Measurements from ENCODE around the gene FCGR2B. TPM values are rescaled to one million over a fixed set of nuclear protein-coding genes. Genes with fewer than 3 reads are reported as not detected.
"Not testable (repeated sequence)": the region's sequence is repeated elsewhere in the genome, so short reads cannot be mapped to it uniquely, and the experiment has no call there.

The FCGR2B gene
- total and polyA plus RNA-seq, 8 donors: 0.19 to 8.8 (median 0.95) TPM

- ATAC-seq: no peak
- no peak for FAIRE-seq
- no peaks in the 10 kb centered on the region for H3K27me3 ChIP-seq
- H3K9me3 ChIP-seq: no peaks in the 10 kb centered on the region
- H3K4me3 ChIP-seq: no peak overlapping the region
- intact Hi-C loops (cut with DNase I): no loop called here
- TF ChIP-seq, protein P1, sequence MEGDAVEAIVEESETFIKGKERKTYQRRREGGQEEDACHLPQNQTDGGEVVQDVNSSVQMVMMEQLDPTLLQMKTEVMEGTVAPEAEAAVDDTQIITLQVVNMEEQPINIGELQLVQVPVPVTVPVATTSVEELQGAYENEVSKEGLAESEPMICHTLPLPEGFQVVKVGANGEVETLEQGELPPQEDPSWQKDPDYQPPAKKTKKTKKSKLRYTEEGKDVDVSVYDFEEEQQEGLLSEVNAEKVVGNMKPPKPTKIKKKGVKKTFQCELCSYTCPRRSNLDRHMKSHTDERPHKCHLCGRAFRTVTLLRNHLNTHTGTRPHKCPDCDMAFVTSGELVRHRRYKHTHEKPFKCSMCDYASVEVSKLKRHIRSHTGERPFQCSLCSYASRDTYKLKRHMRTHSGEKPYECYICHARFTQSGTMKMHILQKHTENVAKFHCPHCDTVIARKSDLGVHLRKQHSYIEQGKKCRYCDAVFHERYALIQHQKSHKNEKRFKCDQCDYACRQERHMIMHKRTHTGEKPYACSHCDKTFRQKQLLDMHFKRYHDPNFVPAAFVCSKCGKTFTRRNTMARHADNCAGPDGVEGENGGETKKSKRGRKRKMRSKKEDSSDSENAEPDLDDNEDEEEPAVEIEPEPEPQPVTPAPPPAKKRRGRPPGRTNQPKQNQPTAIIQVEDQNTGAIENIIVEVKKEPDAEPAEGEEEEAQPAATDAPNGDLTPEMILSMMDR (IDR thresholded peaks at IDR 0.05): no peak
- 66 to 76% methylated on average over 3 of the region's 3 CpGs for WGBS, 2 donors
- no peaks in the 10 kb centered on the region for H3K36me3 ChIP-seq
- H3K27ac ChIP-seq: no peak overlapping the region
- DNase-seq: no peak
- no peaks in the 10 kb centered on the region for H3K4me1 ChIP-seq
Measured at GRCh38 chr1:161688946-161689345, 26.0 kb downstream of the FCGR2B start.

DNA sequence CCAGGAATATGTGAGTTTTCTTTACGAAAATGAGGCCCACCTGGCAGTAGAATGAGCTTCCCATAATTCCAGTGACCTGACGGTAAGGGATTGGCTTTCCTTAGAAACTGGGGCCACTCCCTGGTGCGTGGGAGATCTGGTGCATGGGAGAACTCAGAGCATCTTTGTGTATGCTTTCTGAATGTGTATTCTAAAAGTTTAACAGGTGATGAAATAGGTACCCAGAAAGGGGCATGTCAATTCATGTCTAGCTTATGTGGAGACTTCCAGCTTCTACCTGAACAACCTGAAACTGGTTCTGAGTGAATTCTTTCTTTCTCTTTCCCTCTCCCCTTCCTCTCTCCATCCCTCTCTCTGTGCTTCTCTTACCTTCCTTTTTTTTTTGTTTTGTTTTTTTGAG lies 28.9 kb downstream of the FCGR2B start:
- ATAC-seq (no peak), FAIRE-seq (no peak), DNase-seq (no peak)
- Histone ChIP-seq H3K4me3 (no peak overlapping the region), H3K9me3 (no peaks in the 10 kb centered on the region), H3K36me3 (no peaks in the 10 kb centered on the region), H3K27ac (no peak overlapping the region), H3K27me3 (no peaks in the 10 kb centered on the region), H3K4me1 (no peaks in the 10 kb centered on the region)
- TF ChIP-seq, protein P1 (IDR thresholded peaks at IDR 0.05): no peak
- 74 to 75% methylated on average over 3 of the region's 3 CpGs for WGBS, 2 donors
- intact Hi-C loops (cut with DNase I): no loop called here

DNA sequence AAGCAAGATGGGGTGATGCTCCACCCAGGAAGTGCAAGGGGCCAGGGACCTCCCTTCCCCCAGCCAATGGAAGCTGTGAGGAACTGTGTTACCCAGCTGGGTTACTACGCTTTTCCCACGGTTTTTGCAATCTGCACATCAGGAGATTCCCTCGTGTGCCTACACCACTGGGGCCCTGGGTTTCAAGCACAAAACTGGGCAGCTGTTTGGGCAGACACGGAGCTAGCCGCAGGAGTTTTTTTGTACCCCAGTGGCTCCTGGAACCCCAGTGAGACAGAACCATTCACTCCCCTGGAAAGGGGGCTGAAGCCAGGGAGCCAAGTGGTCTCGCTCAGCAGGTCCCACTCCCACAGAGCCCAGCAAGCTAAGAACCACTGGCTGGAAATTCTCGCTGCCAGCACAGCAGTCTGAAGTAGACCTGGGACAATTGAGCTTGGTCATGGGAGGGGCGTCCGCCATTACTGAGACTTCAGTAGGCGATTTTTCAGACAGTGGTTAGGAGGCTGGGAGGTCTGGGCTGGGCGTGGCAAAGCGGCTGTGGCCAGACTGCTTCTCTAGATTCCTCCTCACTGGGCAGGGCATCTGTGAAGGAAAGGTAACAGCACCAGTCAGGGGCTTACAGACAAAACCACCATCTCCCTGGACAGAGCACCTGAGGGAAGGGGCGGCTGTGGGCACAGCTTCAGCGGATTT lies 30.2 kb downstream of the FCGR2B start:
- H3K27me3 ChIP-seq; H3K9me3 ChIP-seq; H3K4me3 ChIP-seq; H3K36me3 ChIP-seq; intact Hi-C loops (cut with DNase I); FAIRE-seq; H3K4me1 ChIP-seq; DNase-seq; H3K27ac ChIP-seq; ATAC-seq: not testable (repeated sequence)
- 70 to 79% methylated on average over 14 of the region's 14 CpGs for WGBS, 2 donors

DNA sequence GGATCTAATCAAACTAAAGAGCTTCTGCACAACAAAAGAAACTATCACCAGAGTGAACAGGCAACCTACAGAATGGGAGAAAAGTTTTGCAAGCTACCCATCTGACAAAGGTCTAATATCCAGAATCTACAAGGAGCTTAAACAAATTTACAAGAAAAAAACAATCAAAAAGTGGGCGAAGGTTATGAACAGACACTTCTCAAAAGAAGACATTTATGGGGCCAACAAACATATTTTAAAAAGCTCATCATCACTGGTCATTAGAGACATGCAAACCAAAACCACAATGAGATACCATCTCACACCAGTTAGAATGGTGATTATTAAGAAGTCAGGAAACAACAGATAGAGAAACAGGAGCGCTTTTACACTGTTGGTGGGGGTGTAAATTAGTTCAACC lies 35.4 kb downstream of the FCGR2B start:
- FAIRE-seq; ATAC-seq; intact Hi-C loops (cut with DNase I); H3K4me3 ChIP-seq; H3K4me1 ChIP-seq; DNase-seq; H3K9me3 ChIP-seq; H3K27me3 ChIP-seq; H3K27ac ChIP-seq; H3K36me3 ChIP-seq: not testable (repeated sequence)
- 70 to 81% methylated on average over 2 of the region's 2 CpGs for WGBS, 2 donors

DNA sequence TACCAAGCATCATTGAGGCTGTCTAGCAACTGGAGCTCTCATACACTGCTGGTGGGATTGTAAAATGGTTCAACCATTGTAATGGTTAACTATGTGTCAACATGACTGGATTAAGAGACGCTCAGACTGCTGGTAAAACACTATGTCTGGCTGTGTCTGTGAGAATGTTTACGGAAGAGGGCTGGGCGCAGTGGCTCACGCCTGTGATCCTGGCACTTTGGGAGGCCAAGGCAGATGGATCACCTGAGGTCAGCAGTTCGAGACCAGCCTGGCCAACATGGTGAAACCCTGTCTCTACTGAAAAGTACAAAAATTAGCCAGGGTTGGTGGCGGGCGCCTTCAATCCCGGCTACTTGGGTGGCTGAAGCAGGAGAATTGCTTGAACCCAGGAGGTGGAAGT lies 39.3 kb downstream of the FCGR2B start:
- H3K27me3 ChIP-seq: no peaks in the 10 kb centered on the region
- H3K4me3 ChIP-seq: no peak overlapping the region
- FAIRE-seq: no peak
- 43 to 49% methylated on average over 8 of the region's 8 CpGs for WGBS, 2 donors
- intact Hi-C loops (cut with DNase I): no loop called here
- ATAC-seq: peak in 3 of 4 donors; percentile 44 to 63 (median 45)
- DNase-seq: no peak
- TF ChIP-seq, protein P1 (IDR thresholded peaks at IDR 0.05): no peak
- H3K36me3 ChIP-seq: no peaks in the 10 kb centered on the region
- H3K9me3 ChIP-seq: no peaks in the 10 kb centered on the region
- H3K4me1 ChIP-seq: no peaks in the 10 kb centered on the region
- no peak overlapping the region for H3K27ac ChIP-seq

DNA sequence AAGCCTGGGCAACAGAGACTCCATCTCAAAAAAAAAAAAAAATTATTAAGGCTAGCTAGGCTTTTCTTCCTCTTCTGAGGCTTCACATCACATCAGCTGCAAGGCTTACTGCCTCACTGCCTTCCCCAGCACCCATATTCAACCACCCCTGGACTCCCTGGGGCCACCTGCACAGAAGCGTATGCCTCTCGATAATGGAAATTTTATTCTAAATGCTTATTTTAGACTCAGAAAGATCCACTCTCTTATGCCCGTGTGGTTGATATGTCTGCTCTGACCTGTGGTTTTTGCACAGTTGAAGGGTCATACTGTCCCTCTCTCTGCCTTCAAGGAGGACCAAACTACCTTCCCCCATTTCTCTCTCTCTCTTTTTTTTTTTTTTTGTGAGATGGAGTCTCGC lies 42.6 kb downstream of the FCGR2B start:
- FAIRE-seq: no peak
- H3K4me3 ChIP-seq: no peak overlapping the region
- 72 to 90% methylated on average over 4 of the region's 4 CpGs for WGBS, 2 donors

More for the DNA sequence above, 42.6 kb downstream of the FCGR2B start:
- ATAC-seq (no peak), DNase-seq (no peak)
- TF ChIP-seq, protein P1 (IDR thresholded peaks at IDR 0.05): no peak
- no peaks in the 10 kb centered on the region for H3K27me3 ChIP-seq
- H3K4me1 ChIP-seq: no peaks in the 10 kb centered on the region
- H3K36me3 ChIP-seq: no peaks in the 10 kb centered on the region
- H3K9me3 ChIP-seq: no peaks in the 10 kb centered on the region
- no peak overlapping the region for H3K27ac ChIP-seq
- intact Hi-C loops (cut with DNase I): no loop called here
